ENCODE results near the gene NAALADL2.

NAALADL2 gene

DNA sequence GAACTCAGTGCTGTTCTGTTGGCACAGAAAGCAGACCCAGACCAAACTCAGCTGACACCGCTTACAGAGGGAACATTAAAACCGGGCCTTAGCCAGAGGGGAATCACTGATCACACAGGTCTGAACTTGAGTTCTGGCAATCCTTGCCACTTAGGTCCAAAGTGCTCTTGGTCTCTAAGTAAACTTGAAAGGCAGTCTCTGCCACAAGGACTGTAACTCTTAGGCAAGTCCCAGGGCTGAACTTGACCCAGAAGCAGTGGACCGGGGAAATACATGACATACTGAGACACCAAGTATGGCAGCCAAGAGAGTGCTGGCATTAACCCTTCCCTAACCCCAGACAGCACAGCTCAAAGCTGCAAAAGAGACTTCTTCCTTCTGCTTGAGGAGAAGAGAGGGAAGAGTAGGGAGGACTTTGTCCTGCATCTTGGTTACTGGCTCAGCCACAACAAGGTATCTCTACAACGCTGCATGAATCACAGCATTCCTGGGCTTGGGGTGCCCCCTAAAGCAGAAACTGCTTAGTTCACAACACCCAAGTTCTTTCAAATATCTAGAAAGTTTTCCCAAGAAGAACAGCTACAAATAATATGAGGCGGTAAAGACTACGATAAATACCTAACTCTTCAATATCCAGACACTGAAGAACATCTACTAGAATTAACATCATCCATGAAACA, 32.5 kb downstream of the NAALADL2 start:
- TF ChIP-seq, protein P1, sequence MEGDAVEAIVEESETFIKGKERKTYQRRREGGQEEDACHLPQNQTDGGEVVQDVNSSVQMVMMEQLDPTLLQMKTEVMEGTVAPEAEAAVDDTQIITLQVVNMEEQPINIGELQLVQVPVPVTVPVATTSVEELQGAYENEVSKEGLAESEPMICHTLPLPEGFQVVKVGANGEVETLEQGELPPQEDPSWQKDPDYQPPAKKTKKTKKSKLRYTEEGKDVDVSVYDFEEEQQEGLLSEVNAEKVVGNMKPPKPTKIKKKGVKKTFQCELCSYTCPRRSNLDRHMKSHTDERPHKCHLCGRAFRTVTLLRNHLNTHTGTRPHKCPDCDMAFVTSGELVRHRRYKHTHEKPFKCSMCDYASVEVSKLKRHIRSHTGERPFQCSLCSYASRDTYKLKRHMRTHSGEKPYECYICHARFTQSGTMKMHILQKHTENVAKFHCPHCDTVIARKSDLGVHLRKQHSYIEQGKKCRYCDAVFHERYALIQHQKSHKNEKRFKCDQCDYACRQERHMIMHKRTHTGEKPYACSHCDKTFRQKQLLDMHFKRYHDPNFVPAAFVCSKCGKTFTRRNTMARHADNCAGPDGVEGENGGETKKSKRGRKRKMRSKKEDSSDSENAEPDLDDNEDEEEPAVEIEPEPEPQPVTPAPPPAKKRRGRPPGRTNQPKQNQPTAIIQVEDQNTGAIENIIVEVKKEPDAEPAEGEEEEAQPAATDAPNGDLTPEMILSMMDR (IDR thresholded peaks at IDR 0.05) = no peak
- intact Hi-C loops (cut with DNase I; ENCODE audit: low total_unique reads) = no loop called here
- no peak for DNase-seq
- no peaks in the 10 kb centered on the region for H3K36me3 ChIP-seq
- no peaks in the 10 kb centered on the region for H3K27me3 ChIP-seq
- H3K9me3 ChIP-seq = peaks cover 0 to 10% (median 4%) of the 10 kb centered on the region in 3 donors
- H3K4me1 ChIP-seq = no peaks in the 10 kb centered on the region
- no peak overlapping the region for H3K4me3 ChIP-seq
- no peak overlapping the region for H3K27ac ChIP-seq

- Histone ChIP-seq H3K4me3 (no peak overlapping the region), H3K9me3 (no peaks in the 10 kb centered on the region), H3K4me1 (no peaks in the 10 kb centered on the region), H3K27me3 (no peaks in the 10 kb centered on the region), H3K36me3 (no peaks in the 10 kb centered on the region), H3K27ac (no peak overlapping the region)
- intact Hi-C loops (cut with DNase I; ENCODE audit: low total_unique reads) = no loop called here
- TF ChIP-seq, protein P1 (IDR thresholded peaks at IDR 0.05) = no peak
- DNase-seq = no peak
Measured at GRCh38 chr3:174907027-174907426, 47.9 kb downstream of the NAALADL2 start.

DNA sequence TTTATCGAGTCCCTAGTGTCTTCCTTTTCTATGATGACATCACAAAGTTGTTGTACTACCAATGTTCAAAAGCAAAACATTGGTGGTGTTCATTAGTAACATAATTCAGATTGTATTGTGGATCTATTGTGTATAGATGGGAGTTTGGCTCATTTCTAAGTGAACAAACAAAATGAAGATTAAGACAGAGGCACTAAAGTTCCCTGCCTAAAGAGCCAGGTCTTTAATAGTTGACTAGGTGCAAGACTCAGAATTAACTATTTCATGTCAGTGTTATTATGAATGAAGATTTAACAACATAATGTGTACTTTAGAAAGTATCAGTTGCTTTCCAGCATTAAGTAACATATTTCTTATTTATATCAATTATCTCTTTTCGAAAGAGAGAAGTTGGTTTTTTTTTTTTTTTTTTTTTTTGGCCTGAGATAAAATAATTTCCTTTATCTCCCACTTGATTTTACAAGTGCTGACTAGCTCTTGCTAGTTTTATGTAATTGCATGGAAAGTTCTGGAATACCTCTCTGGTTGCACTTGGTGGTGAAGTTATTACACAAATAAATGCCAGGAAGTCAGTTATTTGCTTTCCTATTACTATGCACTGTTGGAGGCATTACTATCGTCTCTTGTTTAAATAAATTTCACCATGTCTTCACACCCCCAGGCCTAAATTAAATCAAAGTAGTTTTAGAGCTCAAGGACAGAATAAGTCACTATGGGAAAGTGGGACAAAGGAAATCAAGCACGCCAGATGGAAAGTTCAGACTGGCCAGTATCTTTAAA, 48.7 kb downstream of the NAALADL2 start:
- intact Hi-C loops (cut with DNase I; ENCODE audit: low total_unique reads) = no loop called here
- H3K4me1 ChIP-seq = no peaks in the 10 kb centered on the region
- H3K27me3 ChIP-seq = no peaks in the 10 kb centered on the region
- DNase-seq = no peak
- TF ChIP-seq, protein P1 (IDR thresholded peaks at IDR 0.05) = no peak
- H3K27ac ChIP-seq = no peak overlapping the region
- H3K4me3 ChIP-seq = no peak overlapping the region
- H3K9me3 ChIP-seq = no peaks in the 10 kb centered on the region
- H3K36me3 ChIP-seq = no peaks in the 10 kb centered on the region

DNA sequence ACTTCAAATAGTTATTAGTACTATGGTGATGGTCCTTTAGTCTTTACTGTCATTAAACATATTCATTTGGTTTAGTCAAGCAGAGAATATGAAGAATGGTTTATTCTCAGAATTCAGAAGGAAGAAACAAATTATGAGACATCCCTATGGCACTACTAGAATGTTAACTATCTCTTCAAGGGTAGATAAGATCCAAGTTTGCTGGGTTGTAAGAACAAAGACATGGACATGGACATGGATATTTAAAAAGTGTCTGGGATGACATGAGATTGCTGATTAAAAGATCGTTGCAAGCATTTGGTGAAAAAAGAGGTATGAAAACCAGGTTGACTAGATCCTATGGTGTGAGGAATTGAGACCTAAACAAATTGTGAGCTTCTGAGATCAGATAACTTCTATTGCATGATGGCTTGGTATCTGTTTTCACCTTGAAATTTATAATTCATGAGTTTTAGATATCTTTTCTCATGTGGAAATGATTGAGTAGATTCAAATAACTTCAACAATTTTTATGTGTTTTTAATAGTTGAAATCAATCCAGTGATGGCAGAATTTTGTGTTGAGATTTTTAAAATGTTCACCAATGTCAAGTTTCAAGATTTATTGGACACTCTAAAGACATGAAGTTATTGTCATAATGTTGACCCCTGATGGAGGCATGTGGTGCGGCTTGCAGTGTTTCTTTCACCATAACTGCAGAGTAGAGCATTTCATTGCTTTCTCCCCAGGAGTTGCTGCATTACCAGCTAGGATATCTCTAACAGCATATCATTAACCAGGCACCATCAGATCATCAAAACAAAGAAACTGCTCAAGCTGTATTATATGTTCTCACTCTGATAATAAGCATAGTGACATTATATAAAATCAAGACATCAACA, 72.6 kb downstream of the NAALADL2 start:
- Histone ChIP-seq H3K4me1 (no peaks in the 10 kb centered on the region), H3K4me3 (no peak overlapping the region), H3K27ac (no peak overlapping the region), H3K36me3 (no peaks in the 10 kb centered on the region), H3K9me3 (no peaks in the 10 kb centered on the region), H3K27me3 (no peaks in the 10 kb centered on the region)
- TF ChIP-seq, protein P1 (IDR thresholded peaks at IDR 0.05) = no peak
- intact Hi-C loops (cut with DNase I; ENCODE audit: low total_unique reads) = no loop called here
- no peak for DNase-seq

DNA sequence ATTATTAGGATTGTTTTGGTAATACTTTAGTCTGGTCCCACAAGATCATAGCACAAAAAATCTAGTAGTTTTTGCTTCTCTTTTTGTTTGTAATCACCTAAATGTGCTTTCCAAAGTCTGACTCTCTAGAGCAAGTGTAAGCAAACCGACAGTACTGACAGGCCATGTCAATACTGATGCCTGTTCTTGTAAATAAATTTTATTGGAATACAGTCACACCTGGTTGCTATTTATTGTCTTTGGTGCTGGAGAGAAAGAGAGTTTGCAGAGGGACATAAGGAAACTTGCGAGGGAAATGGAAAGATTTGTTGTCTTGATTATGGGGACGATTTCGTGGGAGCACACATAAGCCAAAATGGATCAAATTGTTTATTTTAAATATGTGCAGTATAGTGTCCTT, 77.5 kb downstream of the NAALADL2 start:
- Histone ChIP-seq H3K4me1 (no peaks in the 10 kb centered on the region), H3K36me3 (no peaks in the 10 kb centered on the region), H3K27ac (no peak overlapping the region), H3K27me3 (no peaks in the 10 kb centered on the region), H3K9me3 (no peaks in the 10 kb centered on the region), H3K4me3 (no peak overlapping the region)
- TF ChIP-seq, protein P1 (IDR thresholded peaks at IDR 0.05) = no peak
- no peak for DNase-seq
- intact Hi-C loops (cut with DNase I; ENCODE audit: low total_unique reads) = no loop called here

All from tibial artery (tissue), 4 donors.